ENCODE measurements around the gene MPZL1.

Gene MPZL1

GRCh38 chr1:167762061-167762746 is 40.4 kb downstream of the MPZL1 start:
- no peak overlapping the region for H3K4me3 ChIP-seq (ENCODE audit: low read depth, low read length)
- TF ChIP-seq CTCF (IDR thresholded peaks at IDR 0.05; ENCODE audit: low read depth, low read length) = no peak

- TF ChIP-seq CTCF (IDR thresholded peaks at IDR 0.05; ENCODE audit: low read depth, low read length) = no peak
- no peak overlapping the region for H3K4me3 ChIP-seq (ENCODE audit: low read depth, low read length)
Measured at GRCh38 chr1:167763525-167764220, 41.9 kb downstream of the MPZL1 start.

GRCh38 chr1:167764458-167765330 is 42.9 kb downstream of the MPZL1 start:
- H3K4me3 ChIP-seq (ENCODE audit: low read depth, low read length) = no peak overlapping the region
- TF ChIP-seq CTCF (IDR thresholded peaks at IDR 0.05; ENCODE audit: low read depth, low read length) = no peak

- TF ChIP-seq CTCF (IDR thresholded peaks at IDR 0.05; ENCODE audit: low read depth, low read length) = no peak
- no peak overlapping the region for H3K4me3 ChIP-seq (ENCODE audit: low read depth, low read length)
Measured at GRCh38 chr1:167765496-167765895, 43.7 kb downstream of the MPZL1 start.

- TF ChIP-seq CTCF (IDR thresholded peaks at IDR 0.05; ENCODE audit: low read depth, low read length) = no peak
- H3K4me3 ChIP-seq (ENCODE audit: low read depth, low read length) = no peak overlapping the region
Measured at GRCh38 chr1:167766538-167766937, 44.8 kb downstream of the MPZL1 start.

GRCh38 chr1:167767761-167768160 is 46.0 kb downstream of the MPZL1 start:
- no peak for TF ChIP-seq CTCF (IDR thresholded peaks at IDR 0.05; ENCODE audit: low read depth, low read length)
- H3K4me3 ChIP-seq (ENCODE audit: low read depth, low read length) = no peak overlapping the region
